Measurements from ENCODE around the gene KRTAP4-4.
"Not testable (repeated sequence)": the region's sequence is repeated elsewhere in the genome, so short reads cannot be mapped to it uniquely, and the experiment has no call there.

KRTAP4-4 gene

GRCh38 chr17:41160648-41161047, at the start of gene KRTAP4-4:
KRTAP4-4 (minus strand) TSS chr17:41160748; CDS start chr17:41160691, 57 bp downstream.
- no peak for DNase-seq

- no peak for DNase-seq
These were observed 39.0 kb upstream of the KRTAP4-4 start for GRCh38 chr17:41199421-41200078.

GRCh38 chr17:41196068-41196467, 35.5 kb upstream of the KRTAP4-4 start:
- no peak for DNase-seq

DNA sequence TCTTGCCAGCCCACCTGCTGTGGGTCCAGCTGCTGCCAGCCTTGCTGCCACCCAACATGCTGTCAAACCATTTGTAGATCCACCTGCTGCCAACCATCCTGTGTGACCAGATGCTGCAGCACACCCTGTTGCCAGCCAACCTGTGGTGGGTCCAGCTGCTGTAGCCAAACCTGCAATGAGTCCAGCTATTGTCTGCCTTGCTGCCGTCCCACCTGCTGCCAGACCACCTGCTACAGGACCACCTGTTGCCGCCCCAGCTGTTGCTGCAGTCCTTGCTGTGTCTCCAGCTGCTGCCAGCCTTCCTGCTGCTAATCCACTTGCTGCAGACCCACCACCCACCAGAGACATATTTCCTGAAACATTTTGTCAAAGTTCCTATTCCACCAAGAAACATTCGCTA, 29.8 kb upstream of the KRTAP4-4 start:
- no peak for DNase-seq

DNA sequence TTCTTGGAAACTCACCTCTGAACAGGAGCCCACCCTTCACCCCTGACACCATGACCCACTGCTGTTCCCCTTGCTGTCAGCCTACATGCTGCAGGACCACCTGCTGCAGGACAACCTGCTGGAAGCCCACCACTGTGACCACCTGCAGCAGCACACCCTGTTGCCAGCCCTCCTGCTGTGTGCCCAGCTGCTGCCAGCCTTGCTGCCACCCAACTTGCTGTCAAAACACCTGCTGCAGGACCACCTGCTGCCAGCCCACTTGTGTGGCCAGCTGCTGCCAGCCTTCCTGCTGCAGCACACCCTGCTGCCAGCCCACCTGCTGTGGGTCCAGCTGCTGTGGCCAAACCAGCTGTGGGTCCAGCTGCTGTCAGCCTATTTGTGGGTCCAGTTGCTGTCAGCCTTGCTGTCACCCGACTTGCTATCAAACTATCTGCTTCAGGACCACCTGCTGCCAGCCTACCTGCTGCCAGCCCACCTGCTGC, 29.3 kb upstream of the KRTAP4-4 start, which contains the start of gene KRTAP9-1:
Gene KRTAP9-1 (plus strand): TSS at position 51 of the 482 bp plus-strand sequence. CDS start 0 bp downstream, at position 51.
- not testable (repeated sequence) for DNase-seq

- DNase-seq = no peak
These were observed 26.3 kb upstream of the KRTAP4-4 start for GRCh38 chr17:41186872-41187271.

DNA sequence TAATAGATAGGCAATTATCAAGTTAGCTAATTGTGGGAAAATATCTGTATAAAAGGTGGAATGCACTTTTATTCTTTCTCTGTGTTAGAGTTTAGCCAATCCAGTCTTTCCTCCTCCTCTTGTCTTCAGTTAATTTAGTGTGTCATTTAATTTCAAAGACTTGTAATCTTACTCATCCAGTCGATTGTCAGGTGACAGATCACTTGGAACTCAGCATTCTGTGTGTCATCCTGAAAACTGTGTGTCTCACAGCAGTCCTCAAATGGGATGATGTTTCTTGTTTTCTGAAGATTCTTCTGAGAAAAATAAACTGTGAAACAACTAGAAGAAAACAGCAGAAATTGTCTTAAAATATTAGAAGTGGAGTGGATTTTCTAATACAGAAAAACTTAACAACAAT, 24.5 kb upstream of the KRTAP4-4 start:
- DNase-seq = no peak

DNA sequence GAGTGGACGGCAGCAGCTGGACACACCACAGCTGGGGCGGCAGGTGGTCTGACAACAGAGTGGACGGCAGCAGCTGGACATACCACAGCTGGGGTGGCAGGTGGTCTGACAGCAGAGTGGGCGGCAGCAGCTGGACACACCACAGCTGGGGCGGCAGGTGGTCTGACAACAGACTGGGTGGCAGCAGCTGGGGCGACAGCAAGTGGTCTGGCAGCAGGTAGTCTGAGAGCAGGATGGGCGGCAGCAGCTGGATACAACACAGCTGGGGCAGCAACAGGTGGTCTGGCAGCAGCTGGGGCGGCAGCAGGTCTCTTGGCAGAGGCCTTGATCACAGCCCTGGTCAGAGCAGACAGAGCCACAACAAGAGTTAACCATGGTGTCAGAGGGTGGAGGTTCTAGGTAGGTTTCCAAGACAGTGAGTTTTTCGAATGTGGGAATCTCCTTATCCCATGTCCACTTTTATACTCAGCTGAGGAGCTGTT, 24.0 kb upstream of the KRTAP4-4 start, which contains the start of gene KRTAP4-1:
Gene KRTAP4-1 (minus strand): TSS at position 432 of the 482 bp plus-strand sequence. CDS start 57 bp downstream, at position 375.
- no peak for DNase-seq

GRCh38 chr17:41178843-41179616, 18.5 kb upstream of the KRTAP4-4 start:
- no peak for DNase-seq

DNA sequence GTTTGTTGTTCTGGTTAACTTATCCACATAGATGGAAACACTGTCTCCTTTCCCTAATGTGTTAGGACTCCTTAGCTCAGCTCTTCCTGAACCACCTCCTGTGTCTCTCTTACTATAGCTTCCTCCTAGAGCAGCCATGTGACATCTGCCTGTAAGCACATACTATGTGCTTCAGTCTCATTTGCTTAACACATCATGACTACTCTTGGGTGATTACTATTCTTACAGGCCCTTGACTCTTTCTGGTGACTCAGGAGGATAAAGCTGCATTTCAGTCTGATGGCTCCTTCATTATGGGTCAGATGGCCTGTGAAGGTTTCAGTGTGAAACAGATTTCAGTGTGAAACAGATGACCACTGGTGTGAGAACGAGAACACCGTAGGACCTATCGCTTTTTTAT, 17.8 kb upstream of the KRTAP4-4 start:
- DNase-seq = no peak

- DNase-seq = no peak
These were observed 17.3 kb upstream of the KRTAP4-4 start, which contains the start of gene KRTAP4-2 for GRCh38 chr17:41177727-41178271. KRTAP4-2 (minus strand) TSS chr17:41178221; CDS start chr17:41178164, 57 bp downstream.

DNA sequence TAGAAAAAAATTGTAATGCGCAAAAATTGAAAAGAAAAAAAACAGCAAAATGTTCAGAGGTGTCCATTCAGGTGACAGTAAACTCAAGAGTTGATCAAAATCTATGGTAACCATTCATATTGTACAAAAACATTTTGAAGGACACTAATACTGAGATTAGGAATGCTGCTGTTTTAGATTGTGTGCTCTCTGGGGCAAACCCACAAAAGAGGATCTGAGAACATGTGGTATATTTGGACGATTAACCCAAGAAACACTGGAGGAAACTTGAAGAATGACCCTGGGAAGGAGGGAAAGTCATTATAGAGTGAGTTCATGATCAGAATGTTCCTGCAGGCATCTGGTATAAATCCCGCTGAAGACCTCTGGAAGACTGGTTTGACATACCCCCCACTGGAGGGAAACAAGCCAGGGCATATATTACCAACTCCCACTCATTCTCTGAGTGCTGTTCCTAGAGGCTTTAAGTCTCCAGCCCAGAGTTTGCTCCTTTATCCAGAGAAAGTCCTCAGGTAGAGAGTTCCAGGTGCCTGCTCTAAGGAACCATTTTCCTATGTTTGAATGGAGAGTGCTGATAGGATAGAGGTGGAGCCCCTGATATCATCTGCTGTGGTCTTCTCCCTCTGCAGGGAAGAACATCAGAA, 16.3 kb upstream of the KRTAP4-4 start:
- DNase-seq = no peak

GRCh38 chr17:41171886-41172285, 11.3 kb upstream of the KRTAP4-4 start:
- DNase-seq = no peak

- no peak for DNase-seq
These were observed 7.6 kb upstream of the KRTAP4-4 start, which contains the start of gene KRTAP4-3 for GRCh38 chr17:41168121-41168520. KRTAP4-3 (minus strand) TSS chr17:41168221; CDS start chr17:41168172, 49 bp downstream.

DNA sequence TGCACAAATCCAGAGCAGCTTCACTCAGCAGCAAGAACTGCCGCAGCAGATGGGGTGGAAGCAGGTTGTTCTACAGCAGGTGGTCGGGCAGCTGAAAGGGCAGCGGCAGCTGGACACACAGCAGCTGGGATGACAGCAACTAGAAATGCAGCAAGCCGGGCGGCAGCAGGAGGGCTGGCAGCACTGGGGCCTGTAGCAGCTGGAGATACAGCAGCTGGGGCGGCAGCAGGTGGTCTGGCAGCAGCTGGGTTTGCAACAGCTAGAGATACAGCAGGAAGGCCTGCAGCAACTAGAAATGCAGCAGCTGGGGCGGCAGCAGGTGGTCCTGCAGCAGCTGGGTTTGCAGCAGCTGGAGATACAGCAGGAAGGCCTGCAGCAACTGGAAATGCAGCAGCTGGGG, 7.0 kb upstream of the KRTAP4-4 start:
- no peak for DNase-seq

DNA sequence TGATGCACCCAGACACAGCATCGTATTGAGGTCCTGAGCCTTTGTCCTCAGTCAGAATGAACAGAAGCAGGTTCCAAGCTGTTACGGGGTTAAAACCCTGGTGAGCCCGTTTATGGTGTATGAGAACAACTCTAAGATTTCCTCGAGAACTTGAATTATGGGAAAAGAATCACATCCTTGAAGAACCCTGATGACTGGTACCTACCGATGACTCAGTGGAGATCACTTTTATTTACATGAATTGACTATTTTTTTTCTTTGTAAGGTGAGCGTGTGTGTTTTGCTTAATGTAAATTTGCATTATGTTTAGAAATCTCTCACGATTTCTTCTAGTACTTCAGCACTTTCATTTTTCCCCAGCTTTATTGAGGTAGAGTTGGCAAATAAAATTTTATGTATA, 3.3 kb upstream of the KRTAP4-4 start:
- DNase-seq = no peak

- DNase-seq = not testable (repeated sequence)
These were observed 358 bp downstream of the KRTAP4-4 start for GRCh38 chr17:41160190-41160589.

GRCh38 chr17:41153856-41154255, 6.7 kb downstream of the KRTAP4-4 start:
- DNase-seq = no peak

- DNase-seq = no peak
These were observed 9.0 kb downstream of the KRTAP4-4 start for GRCh38 chr17:41151525-41151924.

- DNase-seq = no peak
These were observed 10.5 kb downstream of the KRTAP4-4 start for GRCh38 chr17:41150026-41150425.

DNA sequence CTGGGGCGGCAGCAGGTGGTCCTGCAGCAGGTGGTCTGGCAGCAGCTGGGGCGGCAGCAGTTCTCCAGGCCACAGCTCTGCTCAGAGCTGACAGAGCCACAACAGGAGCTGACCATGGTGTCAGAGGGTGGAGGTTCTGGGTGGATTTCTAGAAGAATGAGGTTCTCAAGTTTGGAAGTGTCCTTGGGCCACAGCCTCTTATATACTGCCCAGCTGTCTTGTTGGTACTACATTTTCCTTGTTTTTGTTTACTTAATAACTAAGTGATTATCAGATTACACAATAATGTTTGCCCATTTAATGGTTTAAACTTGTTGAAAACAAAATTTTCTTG, 10.9 kb downstream of the KRTAP4-4 start, which contains the start of gene KRTAP4-5:
Gene KRTAP4-5 (minus strand): TSS at position 174 of the 334 bp plus-strand sequence. CDS start 58 bp downstream, at position 116.
- no peak for DNase-seq

DNA sequence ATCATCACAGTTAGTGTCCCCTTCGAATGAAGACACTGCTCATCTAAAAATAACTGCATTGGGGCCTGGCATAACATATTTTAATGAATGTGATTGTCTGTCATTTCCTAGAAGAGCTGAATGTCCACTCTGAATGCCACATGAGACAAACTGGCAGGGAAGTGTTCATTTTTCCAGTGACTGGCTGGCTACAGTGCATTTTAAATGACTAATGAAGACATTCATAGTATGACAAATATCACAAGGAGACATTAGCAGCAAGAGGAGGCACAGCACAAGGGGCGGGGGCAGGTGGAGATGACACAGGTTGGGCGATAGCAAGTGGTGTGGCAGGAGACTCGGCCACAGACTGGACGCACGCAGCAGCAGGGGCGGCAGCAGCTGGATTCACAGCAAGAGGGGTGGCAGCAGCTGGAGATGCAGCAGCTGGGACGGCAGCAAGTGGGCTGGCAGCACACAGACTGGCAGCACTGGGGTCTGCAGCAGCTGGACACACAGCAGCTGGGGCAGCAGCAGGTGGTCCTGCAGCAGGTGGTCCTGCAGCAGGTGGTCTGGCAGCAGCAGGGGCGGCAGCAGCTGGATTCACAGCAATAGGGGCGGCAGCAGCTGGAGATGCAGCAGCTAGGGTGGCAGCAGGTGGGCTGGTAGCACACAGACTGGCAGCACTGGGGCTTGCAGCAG, 11.4 kb downstream of the KRTAP4-4 start:
- not testable (repeated sequence) for DNase-seq

All from stimulated activated naive CD4-positive, alpha-beta T cell treated with Interleukin-2 at 50 U/mL for 16 hours (primary cell).